Mesothelial cell of epicardium (in vitro differentiated cells): Measurements from ENCODE around the gene GPX3. TPM values are rescaled to one million over a fixed set of nuclear protein-coding genes. Genes with fewer than 3 reads are reported as not detected.

Experiments
- DNase-seq, 2 experiments: peaks; one replicate each; pipeline ENCODE4 v3.0.0; 2021; ENCODE audit warnings: low spot score in 2 of 2; ENCODE audit not compliant: unreplicated experiment in 2 of 2
- H3K27ac Mint-ChIP-seq: 2 replicates; pipeline ENCODE4 v1.8.0; 2021; ENCODE audit warnings: mixed read lengths
- H3K27me3 Mint-ChIP-seq: 2 replicates; pipeline ENCODE4 v1.8.0; 2021; ENCODE audit warnings: low read depth, mixed read lengths
- H3K36me3 Mint-ChIP-seq: 2 replicates; pipeline ENCODE4 v1.8.0; 2021; ENCODE audit warnings: mixed read lengths
- H3K4me1 Mint-ChIP-seq: 2 replicates; pipeline ENCODE4 v1.8.0; 2021; ENCODE audit warnings: mixed read lengths
- H3K4me3 Mint-ChIP-seq: 2 replicates; pipeline ENCODE4 v1.8.0; 2021; ENCODE audit warnings: mild to moderate bottlenecking, moderate library complexity, mixed read lengths
- H3K9me3 Mint-ChIP-seq: 2 replicates; pipeline ENCODE4 v1.8.0; 2021; ENCODE audit warnings: mixed read lengths
- CTCF ChIP-seq: fragments of 200-600 bp; sonication (generic); IDR thresholded peaks from one replicate; pipeline ENCODE4 v1.5.0; 2021; ENCODE audit warnings: antibody characterized with exemption; ENCODE audit not compliant: unreplicated experiment
- total RNA-seq: library from RNA; stranded (reverse); gene quantifications from 3 replicates; pipeline ENCODE4 v1.2.1, GENCODE V29; 2021

GPX3 gene
- total RNA-seq = 2.0 to 2.6 TPM (median 2.4 TPM) in 3 replicates

GRCh38 chr5:151020304-151021110, at the start of gene GPX3:
GPX3 (plus strand) TSS chr5:151020591; CDS start chr5:151020655, 64 bp downstream.
- Mint-ChIP-seq H3K4me1 (peaks cover 7% of the 10 kb centered on the region), H3K9me3 (no peaks in the 10 kb centered on the region), H3K4me3 (peak within 1 kb of the TSS; percentile 72), H3K27ac (no peak within 1 kb of the TSS), H3K36me3 (no peaks in the 10 kb centered on the region), H3K27me3 (peaks cover 17% of the 10 kb centered on the region)
- TF ChIP-seq CTCF = no peak
- peak; percentile 27 to 68 for DNase-seq

GRCh38 chr5:150978590-150978989, 41.8 kb upstream of the GPX3 start:
- H3K27me3 Mint-ChIP-seq = no peaks in the 10 kb centered on the region
- no peaks in the 10 kb centered on the region for H3K4me1 Mint-ChIP-seq
- DNase-seq = no peak
- peaks cover 41% of the 10 kb centered on the region for H3K9me3 Mint-ChIP-seq
- no peaks in the 10 kb centered on the region for H3K36me3 Mint-ChIP-seq
- TF ChIP-seq CTCF = no peak
- H3K27ac Mint-ChIP-seq = no peak overlapping the region
- no peak overlapping the region for H3K4me3 Mint-ChIP-seq

DNA sequence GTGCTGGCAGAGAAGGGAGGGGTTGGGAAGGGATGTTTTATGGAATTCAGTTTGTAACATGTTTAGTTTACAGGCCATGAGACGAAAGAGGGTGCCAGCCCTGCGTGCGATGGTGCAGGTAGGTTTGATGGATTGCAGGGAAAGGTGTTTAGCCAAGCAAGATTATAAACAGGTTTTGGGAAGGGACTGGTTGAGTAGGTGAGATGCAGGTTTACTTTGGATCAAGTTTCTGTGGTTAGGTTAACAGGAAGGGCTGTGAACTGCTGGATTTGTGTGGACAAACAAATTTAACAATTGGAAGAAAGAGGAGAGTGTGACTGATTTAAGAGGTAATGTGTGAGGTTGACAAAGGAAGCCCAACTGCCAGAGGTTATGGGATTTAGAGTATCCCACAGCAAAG, 32.6 kb upstream of the GPX3 start:
- no peaks in the 10 kb centered on the region for H3K36me3 Mint-ChIP-seq
- no peaks in the 10 kb centered on the region for H3K4me1 Mint-ChIP-seq
- peaks cover 22% of the 10 kb centered on the region for H3K9me3 Mint-ChIP-seq
- H3K27ac Mint-ChIP-seq = no peak overlapping the region
- peaks cover 13% of the 10 kb centered on the region for H3K27me3 Mint-ChIP-seq
- no peak for DNase-seq
- TF ChIP-seq CTCF = no peak
- H3K4me3 Mint-ChIP-seq = no peak overlapping the region

GRCh38 chr5:150989695-150990094, 30.7 kb upstream of the GPX3 start:
- Mint-ChIP-seq H3K27ac (no peak overlapping the region), H3K27me3 (peaks cover 13% of the 10 kb centered on the region), H3K9me3 (peaks cover 32% of the 10 kb centered on the region), H3K4me1 (no peaks in the 10 kb centered on the region), H3K4me3 (no peak overlapping the region), H3K36me3 (peaks cover 1% of the 10 kb centered on the region)
- no peak for TF ChIP-seq CTCF
- DNase-seq = no peak

DNA sequence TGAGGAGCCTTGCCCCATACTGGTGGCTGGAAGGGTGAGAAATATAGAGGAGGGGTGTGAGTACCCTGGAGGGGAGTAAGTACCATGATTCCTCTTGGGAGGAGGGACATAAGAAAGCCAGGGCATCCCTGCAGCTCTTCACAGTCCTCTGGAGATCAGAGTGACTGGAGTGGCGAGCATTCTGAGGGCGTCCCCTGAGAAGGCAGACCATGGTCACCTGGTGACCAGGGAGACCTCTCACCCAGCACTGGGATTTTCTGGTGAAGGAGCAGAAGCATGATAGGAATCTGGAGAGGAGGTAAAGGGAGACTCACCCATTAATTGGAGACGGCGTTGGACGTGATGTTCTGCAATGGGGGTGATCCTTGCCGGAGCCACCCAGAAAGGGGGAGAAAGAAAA, 27.7 kb upstream of the GPX3 start:
- no peaks in the 10 kb centered on the region for H3K4me1 Mint-ChIP-seq
- H3K27ac Mint-ChIP-seq = no peak overlapping the region
- TF ChIP-seq CTCF = no peak
- peaks cover 1% of the 10 kb centered on the region for H3K36me3 Mint-ChIP-seq
- no peak overlapping the region for H3K4me3 Mint-ChIP-seq
- no peak for DNase-seq
- peaks cover 43% of the 10 kb centered on the region for H3K9me3 Mint-ChIP-seq
- peaks cover 10% of the 10 kb centered on the region for H3K27me3 Mint-ChIP-seq
